Measurements from ENCODE around the gene MACF1. TPM values are rescaled to one million over a fixed set of nuclear protein-coding genes. Genes with fewer than 3 reads are reported as not detected.

Gene MACF1
- total RNA-seq, 1 donor: 284 TPM

DNA sequence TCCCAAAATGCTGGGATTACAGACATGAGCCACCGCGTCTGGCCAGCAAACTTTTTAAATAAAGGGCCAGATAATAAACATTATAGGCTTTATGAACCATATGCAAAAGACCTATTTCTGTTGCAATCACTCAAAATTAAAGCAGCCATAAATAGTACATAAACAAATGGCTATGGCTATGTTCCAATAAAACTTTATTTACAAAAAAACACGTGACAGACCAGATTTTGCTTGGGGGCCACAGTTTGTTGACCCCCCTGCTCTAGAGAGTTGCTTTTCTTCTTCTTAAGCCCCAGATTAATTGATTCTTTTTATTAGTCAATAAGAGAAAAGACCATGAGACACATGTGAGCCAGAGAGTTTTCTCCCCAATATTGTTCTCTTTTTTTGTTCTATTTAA, 138.3 kb downstream of the MACF1 start:
- TF ChIP-seq, protein P1, sequence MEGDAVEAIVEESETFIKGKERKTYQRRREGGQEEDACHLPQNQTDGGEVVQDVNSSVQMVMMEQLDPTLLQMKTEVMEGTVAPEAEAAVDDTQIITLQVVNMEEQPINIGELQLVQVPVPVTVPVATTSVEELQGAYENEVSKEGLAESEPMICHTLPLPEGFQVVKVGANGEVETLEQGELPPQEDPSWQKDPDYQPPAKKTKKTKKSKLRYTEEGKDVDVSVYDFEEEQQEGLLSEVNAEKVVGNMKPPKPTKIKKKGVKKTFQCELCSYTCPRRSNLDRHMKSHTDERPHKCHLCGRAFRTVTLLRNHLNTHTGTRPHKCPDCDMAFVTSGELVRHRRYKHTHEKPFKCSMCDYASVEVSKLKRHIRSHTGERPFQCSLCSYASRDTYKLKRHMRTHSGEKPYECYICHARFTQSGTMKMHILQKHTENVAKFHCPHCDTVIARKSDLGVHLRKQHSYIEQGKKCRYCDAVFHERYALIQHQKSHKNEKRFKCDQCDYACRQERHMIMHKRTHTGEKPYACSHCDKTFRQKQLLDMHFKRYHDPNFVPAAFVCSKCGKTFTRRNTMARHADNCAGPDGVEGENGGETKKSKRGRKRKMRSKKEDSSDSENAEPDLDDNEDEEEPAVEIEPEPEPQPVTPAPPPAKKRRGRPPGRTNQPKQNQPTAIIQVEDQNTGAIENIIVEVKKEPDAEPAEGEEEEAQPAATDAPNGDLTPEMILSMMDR (IDR thresholded peaks at IDR 0.05; ENCODE audit: insufficient read depth, low read length): no peak
- DNase-seq (ENCODE audit: low read depth): no peak
- no peak overlapping the region for H3K4me3 ChIP-seq (ENCODE audit: low read depth, low read length)

DNA sequence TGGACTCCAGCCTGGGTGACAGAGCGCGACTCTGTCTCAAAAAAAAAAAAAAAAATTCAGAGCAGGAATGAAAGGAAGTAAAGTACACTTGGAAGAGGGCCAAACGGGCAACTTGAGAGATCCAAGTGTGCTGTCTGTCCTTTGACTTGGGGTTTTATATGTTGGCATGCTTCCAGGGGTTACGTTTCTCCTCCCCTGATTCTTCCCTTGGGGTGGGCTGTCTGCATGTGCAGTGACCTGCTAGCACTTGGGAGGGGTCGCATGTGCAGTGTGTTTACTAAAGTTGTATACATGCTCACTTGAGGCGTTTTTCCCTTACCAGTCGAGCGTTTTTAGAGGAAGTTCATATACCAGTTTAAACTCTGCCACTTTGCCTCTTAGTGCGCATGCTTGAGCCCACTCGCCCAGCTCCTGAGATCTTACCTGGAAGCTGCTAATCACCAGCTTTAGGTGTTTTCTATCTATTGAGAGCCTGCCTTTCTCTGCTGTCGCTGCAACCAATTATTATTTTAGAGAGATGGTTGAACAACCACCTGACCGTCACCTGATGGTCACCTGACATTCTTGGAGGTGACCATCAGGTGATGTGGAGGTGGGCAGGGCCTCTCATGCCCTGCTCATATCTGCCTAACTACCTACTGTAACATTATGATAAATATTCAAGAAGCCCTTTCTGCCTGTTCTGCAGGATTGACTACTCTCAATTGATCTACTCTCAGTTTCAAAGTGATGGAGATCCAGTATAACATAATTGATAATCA, 140.1 kb downstream of the MACF1 start:
- no peak overlapping the region for H3K4me3 ChIP-seq (ENCODE audit: low read depth, low read length)
- TF ChIP-seq, protein P1 (IDR thresholded peaks at IDR 0.05; ENCODE audit: insufficient read depth, low read length): no peak
- DNase-seq (ENCODE audit: low read depth): no peak

DNA sequence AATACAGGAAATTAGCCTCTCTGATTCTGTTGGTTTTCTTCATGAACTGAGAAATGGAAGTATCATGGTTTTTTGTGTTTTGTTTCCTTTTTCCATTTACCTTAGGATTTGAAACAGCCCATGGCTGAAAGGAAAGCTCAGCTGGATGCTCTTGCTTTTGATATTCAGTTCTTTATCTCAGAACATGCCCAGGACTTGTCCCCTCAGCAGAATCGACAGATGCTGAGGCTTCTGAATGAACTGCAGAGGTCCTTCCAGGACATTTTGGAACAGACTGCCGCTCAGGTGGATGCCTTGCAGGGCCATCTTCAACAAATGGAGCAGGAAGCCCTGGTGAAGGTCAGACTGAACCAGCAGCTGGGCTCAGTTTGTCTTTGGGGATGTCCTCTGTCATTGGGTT, 142.4 kb downstream of the MACF1 start:
- no peak for DNase-seq (ENCODE audit: low read depth)
- H3K4me3 ChIP-seq (ENCODE audit: low read depth, low read length): no peak overlapping the region
- TF ChIP-seq, protein P1 (IDR thresholded peaks at IDR 0.05; ENCODE audit: insufficient read depth, low read length): no peak

DNA sequence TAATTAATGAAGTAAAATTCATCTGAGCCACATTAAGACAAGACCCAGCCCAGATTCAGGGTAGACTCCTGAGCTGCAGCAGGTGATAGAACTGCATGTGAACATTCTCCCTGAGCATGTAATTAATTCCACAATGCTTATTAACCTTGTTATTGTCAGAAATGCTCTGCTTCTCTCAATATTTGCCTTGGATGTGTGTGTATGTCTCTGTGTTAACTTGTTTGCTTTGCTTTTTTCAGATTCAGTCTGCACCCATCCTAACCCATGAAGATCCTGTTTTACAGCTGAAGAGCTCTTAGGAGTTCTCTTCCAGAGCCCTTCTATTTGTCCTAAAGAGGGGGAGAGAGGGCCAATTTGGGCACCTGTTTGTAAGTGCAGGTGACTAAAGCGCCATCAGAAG, 143.8 kb downstream of the MACF1 start:
- DNase-seq (ENCODE audit: low read depth): no peak
- TF ChIP-seq, protein P1 (IDR thresholded peaks at IDR 0.05; ENCODE audit: insufficient read depth, low read length): no peak

DNA sequence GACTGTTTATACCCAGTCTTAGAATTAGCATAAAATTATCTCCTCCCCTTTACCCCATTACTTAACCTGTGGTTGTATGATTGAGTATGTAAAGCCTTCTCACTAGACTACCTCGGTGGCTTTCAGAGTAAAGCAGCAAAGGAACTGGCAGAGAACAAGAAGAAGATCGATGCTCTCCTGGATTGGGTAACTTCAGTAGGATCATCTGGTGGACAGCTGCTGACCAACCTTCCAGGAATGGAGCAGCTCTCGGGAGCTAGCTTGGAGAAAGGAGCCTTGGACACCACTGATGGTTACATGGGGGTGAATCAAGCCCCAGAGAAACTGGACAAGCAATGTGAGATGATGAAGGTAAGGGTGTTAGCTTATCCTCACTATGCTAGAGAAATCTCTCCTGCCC, 148.4 kb downstream of the MACF1 start:
- H3K4me3 ChIP-seq (ENCODE audit: low read depth, low read length): no peak overlapping the region
- DNase-seq (ENCODE audit: low read depth): no peak
- TF ChIP-seq, protein P1 (IDR thresholded peaks at IDR 0.05; ENCODE audit: insufficient read depth, low read length): no peak

More for the DNA sequence above, 143.8 kb downstream of the MACF1 start:
- H3K4me3 ChIP-seq (ENCODE audit: low read depth, low read length): no peak overlapping the region

DNA sequence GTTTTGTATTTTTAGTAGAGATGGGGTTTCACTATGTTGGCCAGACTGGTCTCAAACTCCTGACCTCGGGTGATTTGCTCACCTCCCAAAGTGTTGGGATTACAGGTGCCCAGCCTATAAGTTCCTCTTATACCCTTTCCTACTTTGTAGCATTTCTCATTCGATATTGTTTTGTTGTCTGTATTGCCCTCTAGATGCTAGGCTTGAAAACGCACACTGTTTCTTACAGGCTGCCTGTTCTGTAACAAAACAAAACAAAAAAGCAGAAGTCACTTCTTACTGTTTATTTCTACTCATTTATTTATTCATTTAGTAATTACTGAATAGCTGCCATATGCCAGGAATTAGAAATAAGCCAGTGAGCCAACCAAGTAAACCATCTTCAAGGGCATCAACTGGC, 150.1 kb downstream of the MACF1 start:
- TF ChIP-seq, protein P1 (IDR thresholded peaks at IDR 0.05; ENCODE audit: insufficient read depth, low read length): peak; percentile 6
- no peak for DNase-seq (ENCODE audit: low read depth)
- no peak overlapping the region for H3K4me3 ChIP-seq (ENCODE audit: low read depth, low read length)

DNA sequence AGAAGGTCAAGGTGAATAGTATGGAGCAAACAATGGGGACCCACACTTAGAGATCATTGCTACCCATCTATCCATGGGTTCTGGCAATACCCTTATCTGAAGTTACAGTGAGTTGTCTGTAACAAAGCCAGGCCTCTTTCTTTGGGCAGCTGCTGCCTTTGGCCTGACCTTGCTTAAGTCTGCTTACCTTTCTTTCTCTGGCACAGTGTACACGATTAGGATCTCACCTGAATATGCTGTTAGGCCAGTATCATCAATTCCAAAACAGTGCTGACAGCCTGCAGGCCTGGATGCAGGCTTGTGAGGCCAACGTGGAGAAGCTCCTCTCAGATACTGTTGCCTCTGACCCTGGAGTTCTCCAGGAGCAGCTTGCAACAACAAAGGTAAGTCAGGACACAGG, 154.0 kb downstream of the MACF1 start:
- TF ChIP-seq, protein P1 (IDR thresholded peaks at IDR 0.05; ENCODE audit: insufficient read depth, low read length): no peak
- H3K4me3 ChIP-seq (ENCODE audit: low read depth, low read length): no peak overlapping the region
- DNase-seq (ENCODE audit: low read depth): no peak

All from fibroblast of the aortic adventitia (primary cell).